H9 (cell line): ENCODE measurements around the gene CTNNA3. TPM values are rescaled to one million over a fixed set of nuclear protein-coding genes. Genes with fewer than 3 reads are reported as not detected.

Source experiments
- DNase-seq: peaks from one replicate; pipeline ENCODE4 v3.0.0-alpha.2; 2017
- H2AFZ ChIP-seq: one replicate; pipeline ENCODE4 v1.6.1; 2013; ENCODE audit warnings: mild to moderate bottlenecking, low read length, control low read depth, moderate library complexity
- H2AK5ac ChIP-seq: 2 replicates; pipeline ENCODE4 v1.6.1; 2013; ENCODE audit warnings: low read length, control low read depth, mixed read lengths; ENCODE audit not compliant: insufficient read length
- H2BK120ac ChIP-seq: one replicate; pipeline ENCODE4 v1.6.1; 2013; ENCODE audit warnings: low read depth, mild to moderate bottlenecking, low read length, control low read depth, inconsistent platforms; ENCODE audit not compliant: poor library complexity, severe bottlenecking
- H2BK12ac ChIP-seq: 2 replicates; pipeline ENCODE4 v1.6.1; 2013; ENCODE audit warnings: low read length, control low read depth, mixed read lengths, low read depth; ENCODE audit not compliant: insufficient read length
- H2BK15ac ChIP-seq: 2 replicates; pipeline ENCODE4 v1.6.1; 2013; ENCODE audit warnings: low read depth, low read length, control low read depth
- H2BK20ac ChIP-seq: one replicate; pipeline ENCODE4 v1.6.1; 2013; ENCODE audit warnings: low read depth, mild to moderate bottlenecking, low read length, control low read depth, inconsistent platforms; ENCODE audit not compliant: poor library complexity, severe bottlenecking
- H2BK5ac ChIP-seq: 2 replicates; pipeline ENCODE4 v1.6.1; 2013; ENCODE audit warnings: low read length, control low read depth, mixed read lengths; ENCODE audit not compliant: insufficient read length
- H3K14ac ChIP-seq: 2 replicates; pipeline ENCODE4 v1.6.1; 2013; ENCODE audit warnings: low read length, control low read depth; ENCODE audit not compliant: insufficient read depth
- H3K18ac ChIP-seq: 2 replicates; pipeline ENCODE4 v1.6.1; 2013; ENCODE audit warnings: low read depth, mild to moderate bottlenecking, mixed read lengths, low read length, control low read depth; ENCODE audit not compliant: insufficient read length
- H3K23ac ChIP-seq: 2 replicates; pipeline ENCODE4 v1.6.1; 2013; ENCODE audit warnings: low read length, control low read depth, mixed read lengths, low read depth; ENCODE audit not compliant: insufficient read length
- H3K23me2 ChIP-seq: 2 replicates; pipeline ENCODE4 v1.6.1; 2013; ENCODE audit warnings: low read depth, mild to moderate bottlenecking, mixed read lengths, low read length, control low read depth; ENCODE audit not compliant: insufficient read length, poor library complexity, severe bottlenecking
- H3K27ac ChIP-seq: 2 replicates; pipeline ENCODE4 v1.5.1; 2013; ENCODE audit warnings: low read length, control low read depth, mixed read lengths, low read depth; ENCODE audit not compliant: insufficient read length
- H3K27me3 ChIP-seq: 2 replicates; pipeline ENCODE4 v1.6.1; 2013; ENCODE audit warnings: low read length, control low read depth, inconsistent platforms; ENCODE audit not compliant: insufficient read depth
- H3K4ac ChIP-seq: 2 replicates; pipeline ENCODE4 v1.6.1; 2013; ENCODE audit warnings: low read depth, mild to moderate bottlenecking, control low read depth, inconsistent platforms, low read length, moderate library complexity
- H3K4me1 ChIP-seq: 2 replicates; pipeline ENCODE4 v1.6.1; 2013; ENCODE audit warnings: low read length, control low read depth, inconsistent platforms; ENCODE audit not compliant: insufficient read depth
- H3K4me2 ChIP-seq: 2 replicates; pipeline ENCODE4 v1.6.1; 2013; ENCODE audit warnings: low read length, control low read depth, mixed read lengths; ENCODE audit not compliant: insufficient read length, insufficient read depth
- H3K56ac ChIP-seq: 2 replicates; pipeline ENCODE4 v1.6.1; 2013; ENCODE audit warnings: low read depth, mild to moderate bottlenecking, mixed read lengths, low read length, control low read depth; ENCODE audit not compliant: insufficient read length
- H3K79me1 ChIP-seq: 2 replicates; pipeline ENCODE4 v1.6.1; 2013; ENCODE audit warnings: low read depth, mild to moderate bottlenecking, moderate library complexity, low read length, control low read depth, inconsistent platforms; ENCODE audit not compliant: insufficient read depth, poor library complexity, severe bottlenecking
- H3K79me2 ChIP-seq: 2 replicates; pipeline ENCODE4 v1.6.1; 2013; ENCODE audit warnings: low read length, control low read depth, inconsistent platforms; ENCODE audit not compliant: insufficient read depth
- H3K9ac ChIP-seq: 2 replicates; pipeline ENCODE4 v1.6.1; 2013; ENCODE audit warnings: low read length, control low read depth, mixed read lengths; ENCODE audit not compliant: insufficient read length; ENCODE audit errors: extremely low read depth
- H3K9me3 ChIP-seq: one replicate; pipeline ENCODE4 v1.6.1; 2013; ENCODE audit warnings: low read depth, low read length, inconsistent platforms; ENCODE audit not compliant: control insufficient read depth
- H3T11ph ChIP-seq: one replicate; pipeline ENCODE4 v1.6.1; 2013; ENCODE audit warnings: mild to moderate bottlenecking, low read length, control low read depth, inconsistent platforms
- H4K20me1 ChIP-seq: one replicate; pipeline ENCODE4 v1.6.1; 2013; ENCODE audit not compliant: control insufficient read depth, insufficient read length, insufficient read depth
- H4K5ac ChIP-seq: 2 replicates; pipeline ENCODE4 v1.6.1; 2013; ENCODE audit warnings: low read depth, mild to moderate bottlenecking, mixed read lengths, low read length, control low read depth; ENCODE audit not compliant: insufficient read length
- H4K8ac ChIP-seq: replicated peaks from 2 replicates; pipeline ENCODE4 v1.6.1; 2013; ENCODE audit warnings: low read length, control low read depth, mixed read lengths, low read depth; ENCODE audit not compliant: insufficient read length
- H4K91ac ChIP-seq: 2 replicates; pipeline ENCODE4 v1.6.1; 2013; ENCODE audit warnings: low read depth, mild to moderate bottlenecking, moderate library complexity, mixed read lengths, low read length, control low read depth; ENCODE audit not compliant: insufficient read length
- H3K27ac Mint-ChIP-seq, 3 experiments: 2 replicates in 2 of 3; 3 replicates in 1 of 3; pipeline ENCODE4 v1.8.0; 2020 to 2021; ENCODE audit warnings: mixed read lengths in 3 of 3, mild to moderate bottlenecking in 1 of 3, moderate library complexity in 1 of 3
- H3K27me3 Mint-ChIP-seq: 2 replicates; pipeline ENCODE4 v1.8.0; 2021; ENCODE audit warnings: low read depth, mild to moderate bottlenecking, moderate library complexity, mixed read lengths
- H3K36me3 Mint-ChIP-seq, 3 experiments: 2 replicates in 2 of 3; 3 replicates in 1 of 3; pipeline ENCODE4 v1.8.0; 2020 to 2021; ENCODE audit warnings: low read depth in 3 of 3, mixed read lengths in 3 of 3; ENCODE audit not compliant: insufficient read depth in 1 of 3
- H3K4me1 Mint-ChIP-seq, 2 experiments: 2 replicates each; pipeline ENCODE4 v1.8.0; 2020; ENCODE audit warnings: mixed read lengths in 2 of 2
- H3K4me3 Mint-ChIP-seq, 2 experiments: 2 replicates in 1 of 2; 3 replicates in 1 of 2; pipeline ENCODE4 v1.8.0; 2020 to 2021; ENCODE audit warnings: mild to moderate bottlenecking in 2 of 2, mixed read lengths in 2 of 2, moderate library complexity in 1 of 2
- H3K9me3 Mint-ChIP-seq, 2 experiments: 2 replicates in 1 of 2; 3 replicates in 1 of 2; pipeline ENCODE4 v1.8.0; 2020; ENCODE audit warnings: mild to moderate bottlenecking in 2 of 2, mixed read lengths in 2 of 2, moderate library complexity in 1 of 2
- WGBS: extraction: QIAGEN DNeasy Blood & Tissue Kit; methylation state at CpG from one replicate; pipeline ENCODE4 v1.1.7; 2013; ENCODE audit warnings: missing lambda C conversion rate, low lambda C conversion rate, mixed read lengths; ENCODE audit not compliant: insufficient read length; ENCODE audit errors: extremely low coverage; 5-methylcytosine and 5-hydroxymethylcytosine counted together
- total RNA-seq: library from RNA; stranded (reverse); gene quantifications from 2 replicates; pipeline ENCODE4 v1.2.1, GENCODE V29; 2021
- TF ChIP-seq, protein P1 (sequence below): fragments of 200-600 bp; sonication (generic); conservative IDR thresholded peaks from 3 replicates; pipeline ENCODE4 v1.8.0; 2021; ENCODE audit warnings: antibody characterized with exemption, mild to moderate bottlenecking

The CTNNA3 gene
- total RNA-seq, 1 experiment from 2014 or later, result 3.3 TPM

DNA sequence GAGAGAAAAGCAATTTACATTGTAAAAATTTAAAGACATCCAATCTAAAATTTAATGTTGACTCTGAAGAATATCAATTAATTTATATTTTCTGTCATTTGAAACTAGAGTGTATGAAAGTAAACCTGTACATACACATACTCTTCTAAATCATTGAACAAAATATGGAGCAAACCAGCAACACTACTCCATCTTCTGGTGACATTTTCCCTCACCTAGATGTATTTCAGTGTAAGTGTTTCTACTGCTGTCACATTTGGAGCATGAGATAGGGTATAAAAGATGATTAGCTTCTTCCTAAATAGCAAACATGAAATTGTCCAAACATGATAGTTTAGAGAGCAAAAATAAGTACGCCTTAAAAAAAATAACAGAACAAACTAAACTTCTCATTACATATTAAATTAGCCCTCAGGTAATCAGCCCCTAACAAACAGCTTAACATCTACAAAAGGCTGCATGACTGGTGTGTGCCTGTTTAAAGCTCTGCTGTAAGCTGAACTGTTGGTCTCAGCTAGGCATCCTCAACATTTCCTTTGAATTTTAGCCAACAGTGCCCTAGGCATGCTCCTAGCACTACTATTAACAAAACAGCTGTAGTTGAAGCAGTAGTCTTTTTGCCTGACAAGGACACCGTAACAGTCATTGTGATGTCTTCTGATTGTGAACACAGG is 189.8 kb downstream of the CTNNA3 start:
- no peaks in the 10 kb centered on the region for H3K23me2 ChIP-seq
- no peaks in the 10 kb centered on the region; the same call in 1 of the 2 replicates for H3K27me3 Mint-ChIP-seq
- no peaks in the 10 kb centered on the region for H3K79me2 ChIP-seq
- no peaks in the 10 kb centered on the region for H3K79me1 ChIP-seq
- no peak overlapping the region for H3K23ac ChIP-seq
- H3K9me3 ChIP-seq, result no peaks in the 10 kb centered on the region
- no peaks in the 10 kb centered on the region for H3K4me1 Mint-ChIP-seq
- H2BK15ac ChIP-seq, result no peak overlapping the region
- TF ChIP-seq, protein P1, sequence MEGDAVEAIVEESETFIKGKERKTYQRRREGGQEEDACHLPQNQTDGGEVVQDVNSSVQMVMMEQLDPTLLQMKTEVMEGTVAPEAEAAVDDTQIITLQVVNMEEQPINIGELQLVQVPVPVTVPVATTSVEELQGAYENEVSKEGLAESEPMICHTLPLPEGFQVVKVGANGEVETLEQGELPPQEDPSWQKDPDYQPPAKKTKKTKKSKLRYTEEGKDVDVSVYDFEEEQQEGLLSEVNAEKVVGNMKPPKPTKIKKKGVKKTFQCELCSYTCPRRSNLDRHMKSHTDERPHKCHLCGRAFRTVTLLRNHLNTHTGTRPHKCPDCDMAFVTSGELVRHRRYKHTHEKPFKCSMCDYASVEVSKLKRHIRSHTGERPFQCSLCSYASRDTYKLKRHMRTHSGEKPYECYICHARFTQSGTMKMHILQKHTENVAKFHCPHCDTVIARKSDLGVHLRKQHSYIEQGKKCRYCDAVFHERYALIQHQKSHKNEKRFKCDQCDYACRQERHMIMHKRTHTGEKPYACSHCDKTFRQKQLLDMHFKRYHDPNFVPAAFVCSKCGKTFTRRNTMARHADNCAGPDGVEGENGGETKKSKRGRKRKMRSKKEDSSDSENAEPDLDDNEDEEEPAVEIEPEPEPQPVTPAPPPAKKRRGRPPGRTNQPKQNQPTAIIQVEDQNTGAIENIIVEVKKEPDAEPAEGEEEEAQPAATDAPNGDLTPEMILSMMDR, result no peak
- H3K27ac Mint-ChIP-seq, result no peak overlapping the region
- H3T11ph ChIP-seq, result no peak overlapping the region
- no peak overlapping the region for H2AK5ac ChIP-seq
- no peak for DNase-seq
- no peak overlapping the region for H3K4me2 ChIP-seq
- H3K56ac ChIP-seq, result no peak overlapping the region
- no peak overlapping the region for H2BK5ac ChIP-seq
- no peak overlapping the region for H2BK12ac ChIP-seq
- H3K9ac ChIP-seq, result no peak overlapping the region
- H4K20me1 ChIP-seq, result no peaks in the 10 kb centered on the region
- H3K36me3 Mint-ChIP-seq, result 0 out of 7 replicates have a peak, but pooled peaks cover 0 to 3% (median 2%) of the 10 kb centered on the region in 3 experiments
- no peak overlapping the region for H2AFZ ChIP-seq
- no peak overlapping the region for H2BK20ac ChIP-seq
- no peaks in the 10 kb centered on the region for H3K27me3 ChIP-seq
- no CpG with 5 or more reads among the region's 2 CpGs for WGBS
- H3K4me1 ChIP-seq, result no peaks in the 10 kb centered on the region
- H4K91ac ChIP-seq, result no peak overlapping the region
- H3K4ac ChIP-seq, result no peak overlapping the region
- peaks cover 0 to 6% of the 10 kb centered on the region in 2 experiments; a peak in 3 of 5 replicates for H3K9me3 Mint-ChIP-seq
- no peak overlapping the region for H3K18ac ChIP-seq
- H3K14ac ChIP-seq, result no peak overlapping the region
- no peak overlapping the region for H4K8ac ChIP-seq
- no peak overlapping the region for H3K4me3 Mint-ChIP-seq
- no peak overlapping the region for H3K27ac ChIP-seq
- H4K5ac ChIP-seq, result no peak overlapping the region
- no peak overlapping the region for H2BK120ac ChIP-seq
